ENCODE results near the gene FOXP1.

- TF ChIP-seq, protein P1, sequence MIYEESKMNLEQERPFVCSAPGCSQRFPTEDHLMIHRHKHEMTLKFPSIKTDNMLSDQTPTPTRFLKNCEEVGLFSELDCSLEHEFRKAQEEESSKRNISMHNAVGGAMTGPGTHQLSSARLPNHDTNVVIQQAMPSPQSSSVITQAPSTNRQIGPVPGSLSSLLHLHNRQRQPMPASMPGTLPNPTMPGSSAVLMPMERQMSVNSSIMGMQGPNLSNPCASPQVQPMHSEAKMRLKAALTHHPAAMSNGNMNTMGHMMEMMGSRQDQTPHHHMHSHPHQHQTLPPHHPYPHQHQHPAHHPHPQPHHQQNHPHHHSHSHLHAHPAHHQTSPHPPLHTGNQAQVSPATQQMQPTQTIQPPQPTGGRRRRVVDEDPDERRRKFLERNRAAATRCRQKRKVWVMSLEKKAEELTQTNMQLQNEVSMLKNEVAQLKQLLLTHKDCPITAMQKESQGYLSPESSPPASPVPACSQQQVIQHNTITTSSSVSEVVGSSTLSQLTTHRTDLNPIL (CRISPR knock-in tag; IDR thresholded peaks at IDR 0.05; ENCODE audit: low read depth), result no peak
- TF ChIP-seq GLIS3 (CRISPR knock-in tag; IDR thresholded peaks at IDR 0.05) (no peak), ZNF8 (CRISPR knock-in tag; IDR thresholded peaks at IDR 0.05) (no peak), PPARA (CRISPR knock-in tag; IDR thresholded peaks at IDR 0.05; ENCODE audit: borderline replicate concordance) (no peak)
Measured at GRCh38 chr3:71197841-71198565, 385.5 kb downstream of the FOXP1 start.

All from SK-N-SH treated with all-trans-retinoic acid at 6 μM for 48 hours (cell line).